Measurements from ENCODE around the gene PALLD.

GRCh38 chr4:168893807-168894206 is 397.0 kb downstream of the PALLD start:
- TF ChIP-seq CTCF (IDR thresholded peaks at IDR 0.05) (no peak), POLR2A (IDR thresholded peaks at IDR 0.05) (no peak)

Measured in right lobe of liver (tissue), 4 donors.